HS-27A (cell line): Measurements from ENCODE around the gene ROR1.
"Not testable (repeated sequence)": the region's sequence is repeated elsewhere in the genome, so short reads cannot be mapped to it uniquely, and the experiment has no call there.

Experiments
- DNase-seq: peaks from one replicate; pipeline ENCODE4 v3.0.0-alpha.2; 2012; ENCODE audit warnings: low read depth, missing footprints

ROR1 gene

GRCh38 chr1:63759778-63760177 is 14.0 kb upstream of the ROR1 start:
- DNase-seq, result no peak

- no peak for DNase-seq
Observed at GRCh38 chr1:63770381-63770780, 3.4 kb upstream of the ROR1 start.

- DNase-seq, result no peak
Observed at GRCh38 chr1:63772201-63772600, 1.6 kb upstream of the ROR1 start.

- DNase-seq, result no peak
Observed at GRCh38 chr1:63772876-63773275, 941 bp upstream of the ROR1 start.

GRCh38 chr1:63773496-63773814 is 362 bp upstream of the ROR1 start:
- no peak for DNase-seq

- peak; percentile 58 for DNase-seq
Observed at GRCh38 chr1:63774617-63775417, 1.0 kb downstream of the ROR1 start.

- DNase-seq, result no peak
Observed at GRCh38 chr1:63775418-63776127, 1.8 kb downstream of the ROR1 start.

- no peak for DNase-seq
Observed at GRCh38 chr1:63777286-63777685, 3.5 kb downstream of the ROR1 start.

- DNase-seq, result no peak
Observed at GRCh38 chr1:63777965-63778880, 4.4 kb downstream of the ROR1 start.

- DNase-seq, result no peak
Observed at GRCh38 chr1:63779338-63780211, 5.8 kb downstream of the ROR1 start.

GRCh38 chr1:63780565-63780964 is 6.7 kb downstream of the ROR1 start:
- no peak for DNase-seq

- DNase-seq, result no peak
Observed at GRCh38 chr1:63782982-63783381, 9.2 kb downstream of the ROR1 start.

GRCh38 chr1:63784083-63784482 is 10.3 kb downstream of the ROR1 start:
- no peak for DNase-seq

GRCh38 chr1:63784489-63785390 is 10.9 kb downstream of the ROR1 start:
- DNase-seq, result no peak

GRCh38 chr1:63787270-63787669 is 13.5 kb downstream of the ROR1 start:
- DNase-seq, result not testable (repeated sequence)

GRCh38 chr1:63787875-63788274 is 14.1 kb downstream of the ROR1 start:
- no peak for DNase-seq

- DNase-seq, result no peak
Observed at GRCh38 chr1:63789856-63790605, 16.2 kb downstream of the ROR1 start.

- DNase-seq, result no peak
Observed at GRCh38 chr1:63790989-63791388, 17.2 kb downstream of the ROR1 start.

GRCh38 chr1:63792152-63792551 is 18.3 kb downstream of the ROR1 start:
- DNase-seq, result no peak

GRCh38 chr1:63793741-63794240 is 20.0 kb downstream of the ROR1 start:
- no peak for DNase-seq
